ENCODE data around the gene AKT1. TPM values are rescaled to one million over a fixed set of nuclear protein-coding genes. Genes with fewer than 3 reads are reported as not detected.
A peak's percentile ranks its signal among the peaks of the same experiment; 100 is the strongest.

AKT1 gene
- total and polyA plus RNA-seq, 2 of the 13 experiments (the other 11 are each of a cell fraction or from before 2014, with no cell fraction given) = 96.2 to 116 TPM

GRCh38 chr14:104773505-104774452, 21.8 kb downstream of the AKT1 start:
- intact Hi-C loops (cut with micrococcal nuclease; ENCODE audit: unreplicated experiment) (no loop called here), in situ Hi-C loops (cut with HindIII; ENCODE audit: extremely low pct_ligation_motif_present, low pct_unique_long_range_greater_than_20kb) (no loop called here)
- no TSS peak for BruUV-seq (replicated peaks)
- ChIA-PET CTCF (ENCODE audit: low intra/inter-chr PET ratio, low total read pairs) (no interaction called here), POLR2A (no interaction called here)
- no peak overlapping the region for H3K27ac ChIP-seq (ENCODE audit: extremely low read length, insufficient read depth, low read length)
- H3K4me1 ChIP-seq (ENCODE audit: insufficient read depth, low read length) = peaks cover 13% of the 10 kb centered on the region
- 0 out of 2 replicates have a peak, but pooled peaks cover 3% of the 10 kb centered on the region for H4K20me1 ChIP-seq (ENCODE audit: insufficient read depth, low read length)
- no peaks in the 10 kb centered on the region for H3K79me2 ChIP-seq (ENCODE audit: insufficient read depth, low read length)
- no peak overlapping the region for H2AFZ ChIP-seq (ENCODE audit: low read length)
- H3K4me2 ChIP-seq (ENCODE audit: low read depth, low read length) = no peak overlapping the region
- no peak overlapping the region for H3K4me3 ChIP-seq (replicated peaks in 1 of 3; ENCODE audit: insufficient read depth in 1 of 3, low read depth in 2 of 3, low read length in 3 of 3)
- peak; percentile 4 for ATAC-seq
- WGBS (ENCODE audit: low lambda C conversion rate) = 98% methylated on average over 19 of the region's 46 CpGs
- H3K36me3 ChIP-seq (replicated peaks in 1 of 2; ENCODE audit: control insufficient read depth in 1 of 2, insufficient read depth in 2 of 2, low read length in 2 of 2) = peaks cover 24 to 35% of the 10 kb centered on the region in 2 experiments; a peak in 4 of 5 replicates
- FAIRE-seq = no peak
- H3K27me3 ChIP-seq (ENCODE audit: control insufficient read depth in 1 of 2, insufficient read depth in 2 of 2, low read length in 2 of 2) = no peaks in the 10 kb centered on the region
- no peak for DNase-seq (ENCODE audit: low spot score)
- H3K9me3 ChIP-seq (ENCODE audit: low read length) = peaks cover 8% of the 10 kb centered on the region
- no peak overlapping the region for H3K9ac ChIP-seq (ENCODE audit: insufficient read depth, low read depth, low read length)
- TF ChIP-seq SRSF4 (IDR thresholded peaks at IDR 0.05; ENCODE audit: low read depth, low read length, poor library complexity, severe bottlenecking) = no peak
- no peak for TF ChIP-seq ZNF615 (CRISPR knock-in tag; IDR thresholded peaks at IDR 0.05; ENCODE audit: borderline replicate concordance)
- no peak for TF ChIP-seq HNF1B (CRISPR knock-in tag; IDR thresholded peaks at IDR 0.05)
- TF ChIP-seq RNF219 (CRISPR knock-in tag; IDR thresholded peaks at IDR 0.05) = no peak
- TF ChIP-seq ZNF207 (IDR thresholded peaks at IDR 0.05; ENCODE audit: borderline replicate concordance) = no peak
- peak; percentile 42 for TF ChIP-seq CTCF (CRISPR knock-in tag; IDR thresholded peaks at IDR 0.05)
- no peak for TF ChIP-seq TERF1 (CRISPR knock-in tag; IDR thresholded peaks at IDR 0.05)
- TF ChIP-seq POLR2A (IDR thresholded peaks at IDR 0.05; ENCODE audit: insufficient read depth in 1 of 2, low read depth in 2 of 2, low read length in 2 of 2) = peak in 1 of 2 experiments; percentile 38; a peak in 1 of 4 replicates
- TF ChIP-seq PHF20 (CRISPR knock-in tag; IDR thresholded peaks at IDR 0.05) = no peak
- no peak for TF ChIP-seq SIX4 (CRISPR knock-in tag; IDR thresholded peaks at IDR 0.05)
- TF ChIP-seq SKIL (CRISPR knock-in tag; IDR thresholded peaks at IDR 0.05; ENCODE audit: borderline replicate concordance) = no peak
- TF ChIP-seq MZF1 (CRISPR knock-in tag; IDR thresholded peaks at IDR 0.05; ENCODE audit: borderline replicate concordance) = no peak
- TF ChIP-seq U2AF2 (IDR thresholded peaks at IDR 0.05; ENCODE audit: low read depth, low read length) = no peak
